GM20000 (cell line): ENCODE measurements around the gene MAP1LC3A.
A peak's percentile ranks its signal among the peaks of the same experiment; 100 is the strongest.
"Not testable (repeated sequence)": the region's sequence is repeated elsewhere in the genome, so short reads cannot be mapped to it uniquely, and the experiment has no call there.

ENCODE experiments used
- DNase-seq: peaks from one replicate; pipeline ENCODE4 v3.0.0; 2012; ENCODE audit warnings: low spot score
- TF ChIP-seq, protein P1 (sequence below): IDR thresholded peaks from 2 replicates; pipeline ENCODE4 v1.5.1; 2012; ENCODE audit warnings: mild to moderate bottlenecking, control low read depth; ENCODE audit errors: extremely low read depth, missing control alignments

MAP1LC3A gene

DNA sequence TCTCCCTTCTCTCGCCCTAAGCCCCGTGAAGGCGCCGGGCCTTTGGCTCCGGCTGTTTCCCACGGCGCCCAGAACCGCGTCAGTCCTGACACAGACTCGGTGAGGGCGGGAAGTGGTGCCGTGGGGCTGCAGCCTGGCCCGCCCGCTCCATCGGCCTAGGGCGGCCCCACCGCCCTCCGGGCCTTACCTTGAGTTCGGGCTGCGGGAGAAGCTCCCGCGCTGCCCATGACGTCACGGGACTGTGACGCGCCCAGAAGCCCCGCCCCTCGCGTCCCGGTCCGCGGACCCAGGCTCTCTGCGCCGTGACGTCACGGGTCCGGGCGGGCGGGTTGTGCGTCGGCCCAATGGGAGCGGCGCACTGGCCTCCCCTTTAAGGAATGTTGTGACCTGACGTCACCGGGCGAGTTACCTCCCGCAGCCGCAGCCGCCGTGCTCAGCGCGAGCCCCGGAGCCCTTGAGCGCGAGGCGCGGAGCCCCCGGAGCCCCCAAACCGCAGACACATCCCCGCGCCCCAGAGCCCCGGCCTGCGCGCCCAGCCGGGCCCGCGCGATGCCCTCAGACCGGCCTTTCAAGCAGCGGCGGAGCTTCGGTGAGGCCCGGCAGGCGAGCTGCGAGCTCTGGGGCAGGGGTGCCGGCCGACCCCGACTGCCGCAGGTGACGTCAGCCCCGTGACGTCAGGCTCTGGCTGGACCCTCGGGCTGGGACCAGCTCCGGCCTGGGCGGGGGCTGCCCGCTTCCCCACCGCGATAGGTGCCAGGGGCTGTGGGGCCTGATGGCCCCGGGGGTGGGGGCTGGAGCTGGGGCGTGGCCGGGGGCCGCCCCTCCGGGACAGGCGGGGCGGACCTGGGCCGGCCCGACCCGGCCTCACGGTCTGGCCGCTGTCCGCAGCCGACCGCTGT lies at the start of gene MAP1LC3A:
MAP1LC3A (plus strand) TSS at position 399 of the 899 bp plus-strand sequence; CDS start at position 550, 151 bp downstream.
- TF ChIP-seq, protein P1, sequence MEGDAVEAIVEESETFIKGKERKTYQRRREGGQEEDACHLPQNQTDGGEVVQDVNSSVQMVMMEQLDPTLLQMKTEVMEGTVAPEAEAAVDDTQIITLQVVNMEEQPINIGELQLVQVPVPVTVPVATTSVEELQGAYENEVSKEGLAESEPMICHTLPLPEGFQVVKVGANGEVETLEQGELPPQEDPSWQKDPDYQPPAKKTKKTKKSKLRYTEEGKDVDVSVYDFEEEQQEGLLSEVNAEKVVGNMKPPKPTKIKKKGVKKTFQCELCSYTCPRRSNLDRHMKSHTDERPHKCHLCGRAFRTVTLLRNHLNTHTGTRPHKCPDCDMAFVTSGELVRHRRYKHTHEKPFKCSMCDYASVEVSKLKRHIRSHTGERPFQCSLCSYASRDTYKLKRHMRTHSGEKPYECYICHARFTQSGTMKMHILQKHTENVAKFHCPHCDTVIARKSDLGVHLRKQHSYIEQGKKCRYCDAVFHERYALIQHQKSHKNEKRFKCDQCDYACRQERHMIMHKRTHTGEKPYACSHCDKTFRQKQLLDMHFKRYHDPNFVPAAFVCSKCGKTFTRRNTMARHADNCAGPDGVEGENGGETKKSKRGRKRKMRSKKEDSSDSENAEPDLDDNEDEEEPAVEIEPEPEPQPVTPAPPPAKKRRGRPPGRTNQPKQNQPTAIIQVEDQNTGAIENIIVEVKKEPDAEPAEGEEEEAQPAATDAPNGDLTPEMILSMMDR = no peak
- DNase-seq = peak; percentile 97

DNA sequence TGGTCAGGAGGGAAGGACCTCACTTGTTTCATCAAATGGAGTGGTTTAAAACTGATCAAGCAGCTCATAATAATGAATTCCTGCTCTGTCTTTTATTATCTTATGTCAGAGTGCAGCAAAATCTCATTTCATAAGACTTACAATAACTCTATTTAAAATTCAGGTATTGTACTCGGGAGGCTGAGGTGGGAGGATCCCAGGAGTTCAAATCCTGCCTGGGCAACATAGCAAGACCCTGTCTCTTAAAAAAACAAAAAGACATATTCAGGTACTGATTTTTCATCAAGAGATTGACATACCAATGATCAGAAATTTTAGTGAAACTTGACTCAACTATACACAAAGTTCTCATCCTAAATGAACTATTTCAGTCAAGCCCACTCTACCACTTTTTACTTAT lies 47.9 kb upstream of the MAP1LC3A start:
- DNase-seq = no peak
- TF ChIP-seq, protein P1 = no peak

DNA sequence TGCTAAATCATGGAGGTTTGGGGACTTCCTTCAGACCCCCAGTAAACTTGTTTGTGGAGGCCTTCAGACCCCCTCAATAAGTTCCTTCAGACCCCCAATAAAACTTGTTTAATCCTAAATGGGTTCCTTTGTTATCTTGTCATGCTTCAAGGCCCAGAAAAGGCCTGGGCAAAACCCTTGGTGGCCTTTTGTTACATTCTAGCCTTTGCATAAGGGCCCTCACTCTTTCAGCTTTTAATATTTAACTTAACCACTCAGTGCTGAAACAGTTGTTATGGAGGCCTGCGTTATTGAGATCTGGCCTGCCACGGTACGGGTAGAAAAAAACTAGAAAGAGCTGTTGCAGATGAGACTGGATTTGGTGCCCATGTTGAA lies 46.6 kb upstream of the MAP1LC3A start:
- TF ChIP-seq, protein P1 = no peak
- no peak for DNase-seq

DNA sequence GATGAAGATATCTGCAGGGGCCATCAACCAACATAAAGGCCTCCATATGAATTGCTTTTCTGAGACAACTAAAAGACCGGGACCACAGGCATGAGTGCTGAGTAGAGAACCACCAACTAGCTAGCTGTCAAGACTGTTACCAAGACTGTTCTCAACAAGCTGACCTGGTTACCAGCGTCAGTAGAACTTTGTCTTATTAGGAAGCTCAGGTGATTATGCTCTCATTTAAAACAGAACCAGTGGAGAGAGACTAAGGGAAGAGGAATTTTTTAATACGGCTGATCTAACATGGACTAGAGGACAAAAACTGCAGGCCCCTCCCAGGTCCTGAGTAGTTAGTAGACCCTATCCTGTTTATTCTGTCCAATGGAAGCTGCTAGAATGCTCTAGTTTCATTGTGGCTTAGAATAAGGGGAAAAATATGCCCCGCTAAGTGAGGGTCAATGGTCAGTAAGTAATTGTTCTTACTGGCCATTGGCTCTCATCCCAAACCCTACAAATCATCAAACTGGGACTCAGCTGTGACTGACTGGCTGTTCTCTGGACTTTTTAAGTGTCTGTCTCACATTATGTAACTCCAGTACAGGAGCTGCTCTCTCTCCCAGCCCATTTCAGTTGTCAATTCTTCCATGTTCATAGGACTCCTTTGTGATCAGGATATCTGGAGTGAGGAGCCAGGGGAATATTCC lies 46.1 kb upstream of the MAP1LC3A start:
- TF ChIP-seq, protein P1 = no peak
- DNase-seq = no peak

DNA sequence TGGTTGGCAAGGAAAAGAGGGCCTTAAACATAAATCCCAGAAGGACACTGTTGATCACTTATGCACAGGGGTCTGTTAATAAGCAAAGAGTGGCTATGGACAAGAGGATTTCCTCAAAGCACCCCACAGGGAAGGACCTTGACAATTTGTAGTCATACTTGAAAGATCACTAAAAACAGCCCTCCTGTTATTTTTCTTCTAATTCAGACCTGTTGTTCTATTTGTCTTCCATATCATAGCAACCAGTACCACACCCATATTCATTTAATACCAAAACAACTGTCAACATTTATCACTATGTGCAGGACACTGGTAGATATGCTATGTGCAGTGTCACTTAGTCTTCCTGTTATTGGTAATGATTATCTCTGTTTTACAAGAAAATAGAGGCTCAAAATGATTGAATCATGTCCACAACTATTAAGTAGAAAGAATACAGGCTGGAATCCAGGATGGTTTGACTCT lies 45.5 kb upstream of the MAP1LC3A start:
- TF ChIP-seq, protein P1 = no peak
- no peak for DNase-seq

DNA sequence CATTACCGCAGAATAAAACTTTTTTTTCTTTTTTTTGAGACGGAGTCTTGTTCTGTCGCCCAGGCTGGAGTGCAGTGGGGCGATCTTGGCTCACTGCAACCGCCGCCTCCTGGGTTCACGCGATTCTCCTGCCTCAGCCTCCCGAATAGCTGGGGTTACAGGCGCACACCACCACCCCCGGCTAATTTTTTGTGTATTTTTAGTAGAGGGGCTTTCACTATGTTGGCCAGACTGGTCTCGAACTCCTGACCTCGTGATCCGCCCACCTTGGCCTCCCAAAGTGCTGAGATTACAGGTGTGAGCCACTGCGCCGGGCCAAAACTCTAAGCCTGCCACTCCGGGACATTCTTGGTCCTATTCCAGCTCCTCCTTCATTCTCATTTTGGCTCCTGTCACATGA lies 44.5 kb upstream of the MAP1LC3A start:
- DNase-seq = not testable (repeated sequence)

DNA sequence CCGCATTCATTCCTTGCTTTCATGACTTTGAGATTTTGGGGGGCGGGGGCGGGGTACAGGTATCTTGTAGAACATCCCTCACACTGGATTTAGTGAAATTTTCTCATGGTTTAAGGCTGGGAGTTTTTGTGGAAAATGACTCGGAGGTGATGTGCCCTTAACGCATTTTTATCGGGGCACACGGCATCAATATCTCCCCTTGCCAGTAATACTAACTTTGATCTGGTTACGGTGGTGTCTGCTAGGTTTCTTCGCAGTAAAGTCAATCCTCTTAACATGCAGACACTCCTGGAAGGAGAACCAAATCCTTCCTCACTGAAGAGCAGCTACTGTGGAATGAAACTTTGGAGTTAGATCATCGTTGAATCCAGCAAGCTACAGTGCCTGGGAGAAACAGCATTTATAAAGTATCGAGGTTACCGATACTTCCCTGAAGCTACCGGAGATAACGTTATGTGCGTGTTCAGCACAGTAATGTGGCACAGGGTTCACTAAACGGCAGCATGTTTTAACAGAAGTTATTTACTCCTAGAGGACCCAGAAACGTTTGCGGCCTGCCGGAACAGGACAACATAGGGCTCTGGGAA lies 43.5 kb upstream of the MAP1LC3A start:
- DNase-seq = no peak
- TF ChIP-seq, protein P1 = no peak
